ENCODE measurements around the gene BRD9. TPM values are rescaled to one million over a fixed set of nuclear protein-coding genes. Genes with fewer than 3 reads are reported as not detected.
"Not testable (repeated sequence)": the region's sequence is repeated elsewhere in the genome, so short reads cannot be mapped to it uniquely, and the experiment has no call there.

BRD9 gene
- total RNA-seq (10 to 100 TPM; 11.3 to 32.4 (median 24.4) TPM), polyA plus RNA-seq (10 to 100 TPM; 27.5 to 39.5 (median 35.5) TPM)
- long read RNA-seq, donor 1, partial matches to known transcripts = 6 of 11 reads
- long read RNA-seq, donor 1, other reads (novel, unspliced or antisense) = 0 of 11 reads
- long read RNA-seq, donor 2, partial matches to known transcripts = 0 of 1 reads
- long read RNA-seq, donor 2, other reads (novel, unspliced or antisense) = 0 of 1 reads
- long read RNA-seq, donor 3, partial matches to known transcripts = 7 of 7 reads
- long read RNA-seq, donor 3, other reads (novel, unspliced or antisense) = 0 of 7 reads
- long read RNA-seq, donor 4, partial matches to known transcripts = 4 of 5 reads
- long read RNA-seq, donor 4, other reads (novel, unspliced or antisense) = 0 of 5 reads
- long read RNA-seq, donor 5, transcript BRD9-202 (16 exons, 2,156 nt) = major isoform, 20 of 39 reads
- long read RNA-seq, donor 5, partial matches to known transcripts = 1 of 39 reads
- long read RNA-seq, donor 5, other reads (novel, unspliced or antisense) = 16 of 39 reads
- long read RNA-seq, donor 6, partial matches to known transcripts = 2 of 2 reads
- long read RNA-seq, donor 6, other reads (novel, unspliced or antisense) = 0 of 2 reads
- long read RNA-seq, donor 7, partial matches to known transcripts = 5 of 5 reads
- long read RNA-seq, donor 7, other reads (novel, unspliced or antisense) = 0 of 5 reads
- long read RNA-seq, donor 8, partial matches to known transcripts = 0 of 2 reads
- long read RNA-seq, donor 8, other reads (novel, unspliced or antisense) = 0 of 2 reads
- long read RNA-seq, donor 9, partial matches to known transcripts = 8 of 9 reads
- long read RNA-seq, donor 9, other reads (novel, unspliced or antisense) = 0 of 9 reads
- long read RNA-seq, donor 10, partial matches to known transcripts = 0 of 2 reads
- long read RNA-seq, donor 10, other reads (novel, unspliced or antisense) = 0 of 2 reads

GRCh38 chr5:892394-893136 is at the start of gene BRD9, which contains the start of gene TRIP13:
BRD9 (minus strand) TSS chr5:892801; CDS start chr5:892657, 144 bp downstream.
TRIP13 (plus strand) TSS chr5:892884; CDS start chr5:892999, 115 bp downstream.
- H3K9me3 ChIP-seq (replicated peaks in 1 of 3) = no peaks in the 10 kb centered on the region
- peaks cover 8 to 17% of the 10 kb centered on the region in 2 donors for H3K4me1 ChIP-seq (replicated peaks in 1 of 2)
- peaks cover 0 to 29% of the 10 kb centered on the region in 2 donors for H3K36me3 ChIP-seq (replicated peaks in 1 of 2)
- peak within 1 kb of the TSS; percentile 1 to 100 (median 64) for H3K4me3 ChIP-seq
- TF ChIP-seq CTCF (IDR thresholded peaks at IDR 0.05) (no peak), POLR2A (IDR thresholded peaks at IDR 0.05) (no peak)
- H3K27me3 ChIP-seq = no peaks in the 10 kb centered on the region
- 0 to 4% (median 1%) methylated on average over 11 to 91 of the region's 91 CpGs; no CpG with 5 or more reads in 1 of the 4 donors for WGBS, 4 donors
- peak; percentile 74 to 83 (median 80) for DNase-seq
- intact Hi-C loops (cut with DNase I) = loop anchor here in 1 of 2 donors (10.0 kb wide), 1 partner anchor 418 kb away; no protein-coding TSS in a partner anchor
- H3K27ac ChIP-seq = peak within 1 kb of the TSS in 4 of 5 donors; percentile 71 to 98 (median 76)

- H3K27me3 ChIP-seq; H3K4me1 ChIP-seq (replicated peaks in 1 of 2); DNase-seq; H3K9me3 ChIP-seq (replicated peaks in 1 of 3); H3K36me3 ChIP-seq (replicated peaks in 1 of 2); intact Hi-C loops (cut with DNase I); H3K4me3 ChIP-seq; H3K27ac ChIP-seq: not testable (repeated sequence)
- WGBS, 4 donors = 63 to 79% (median 73%) methylated on average over 2 of the region's 2 CpGs
Observed at GRCh38 chr5:940741-941140, 48.1 kb upstream of the BRD9 start.

- intact Hi-C loops (cut with DNase I) = no loop called here
- no peak overlapping the region for H3K4me3 ChIP-seq
- TF ChIP-seq CTCF (IDR thresholded peaks at IDR 0.05) (no peak), POLR2A (IDR thresholded peaks at IDR 0.05) (no peak)
- no peaks in the 10 kb centered on the region for H3K4me1 ChIP-seq (replicated peaks in 1 of 2)
- DNase-seq = peak in 1 of 7 donors; percentile 5
- WGBS, 4 donors = 82 to 87% (median 85%) methylated on average over 7 of the region's 7 CpGs
- no peaks in the 10 kb centered on the region for H3K9me3 ChIP-seq (replicated peaks in 1 of 3)
- H3K27ac ChIP-seq = no peak overlapping the region
- no peaks in the 10 kb centered on the region for H3K27me3 ChIP-seq
- no peaks in the 10 kb centered on the region for H3K36me3 ChIP-seq (replicated peaks in 1 of 2)
Observed at GRCh38 chr5:939368-939767, 46.8 kb upstream of the BRD9 start.

GRCh38 chr5:937151-937924 is 44.7 kb upstream of the BRD9 start:
- H3K4me1 ChIP-seq (replicated peaks in 1 of 2) = no peaks in the 10 kb centered on the region
- H3K36me3 ChIP-seq (replicated peaks in 1 of 2) = no peaks in the 10 kb centered on the region
- no peak overlapping the region for H3K27ac ChIP-seq
- WGBS, 4 donors = 68 to 82% (median 77%) methylated on average over 9 to 14 of the region's 14 CpGs
- no peaks in the 10 kb centered on the region for H3K27me3 ChIP-seq
- no peak overlapping the region for H3K4me3 ChIP-seq
- intact Hi-C loops (cut with DNase I) = no loop called here
- DNase-seq = peak in 2 of 7 donors; percentile 8 to 25
- TF ChIP-seq CTCF (IDR thresholded peaks at IDR 0.05) (no peak), POLR2A (IDR thresholded peaks at IDR 0.05) (no peak)
- H3K9me3 ChIP-seq (replicated peaks in 1 of 3) = no peaks in the 10 kb centered on the region

Data from adrenal gland (tissue), 19 donors.